ENCODE results near the gene TENT5C.

- TF ChIP-seq SPI1 (IDR thresholded peaks at IDR 0.05; ENCODE audit: borderline replicate concordance, insufficient read depth, low read depth, low read length) (no peak), CHD4 (IDR thresholded peaks at IDR 0.05) (no peak), E2F4 (IDR thresholded peaks at IDR 0.05; ENCODE audit: low read depth, low read length) (no peak), POLR2A (IDR thresholded peaks at IDR 0.05; ENCODE audit: low read depth, low read length) (no peak), ETV6 (conservative IDR thresholded peaks at IDR 0.05 in 1 of 2, IDR thresholded peaks at IDR 0.05 in 1 of 2; ENCODE audit: borderline replicate concordance in 1 of 2, low read depth in 1 of 2) (no peak), CTCF (IDR thresholded peaks at IDR 0.05 in 2 of 3, conservative IDR thresholded peaks at IDR 0.05 in 1 of 3; ENCODE audit: control insufficient read depth in 2 of 3, extremely low read depth in 1 of 3, insufficient read depth in 1 of 3, low read depth in 3 of 3, low read length in 3 of 3) (no peak), CREM (IDR thresholded peaks at IDR 0.05; ENCODE audit: low read depth) (no peak), MTA3 (IDR thresholded peaks at IDR 0.05; ENCODE audit: borderline replicate concordance, low read length) (no peak), CBFB (IDR thresholded peaks at IDR 0.05; ENCODE audit: low read depth) (no peak), CEBPB (IDR thresholded peaks at IDR 0.05; ENCODE audit: borderline replicate concordance in 1 of 2, low read depth in 2 of 2, low read length in 2 of 2) (no peak)
- TF ChIP-seq, protein P1, sequence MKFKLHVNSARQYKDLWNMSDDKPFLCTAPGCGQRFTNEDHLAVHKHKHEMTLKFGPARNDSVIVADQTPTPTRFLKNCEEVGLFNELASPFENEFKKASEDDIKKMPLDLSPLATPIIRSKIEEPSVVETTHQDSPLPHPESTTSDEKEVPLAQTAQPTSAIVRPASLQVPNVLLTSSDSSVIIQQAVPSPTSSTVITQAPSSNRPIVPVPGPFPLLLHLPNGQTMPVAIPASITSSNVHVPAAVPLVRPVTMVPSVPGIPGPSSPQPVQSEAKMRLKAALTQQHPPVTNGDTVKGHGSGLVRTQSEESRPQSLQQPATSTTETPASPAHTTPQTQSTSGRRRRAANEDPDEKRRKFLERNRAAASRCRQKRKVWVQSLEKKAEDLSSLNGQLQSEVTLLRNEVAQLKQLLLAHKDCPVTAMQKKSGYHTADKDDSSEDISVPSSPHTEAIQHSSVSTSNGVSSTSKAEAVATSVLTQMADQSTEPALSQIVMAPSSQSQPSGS (IDR thresholded peaks at IDR 0.05; ENCODE audit: low read length) = no peak
Measured at GRCh38 chr1:117587499-117588356, 18.1 kb upstream of the TENT5C start.

All from GM12878 (cell line).